K562 (cell line): ENCODE measurements around the gene YAF2. TPM values are rescaled to one million over a fixed set of nuclear protein-coding genes. Genes with fewer than 3 reads are reported as not detected.

Experiments used
- ATAC-seq: fragments of 200-7000 bp; cut with Tn5 transposase; 3 replicates; pipeline ENCODE4 v1.9.1; 2020; ENCODE audit warnings: moderate library complexity
- BruUV-seq: library from RNA; stranded (reverse); fragments of 400-500 nt; replicated peaks from 2 replicates; lab custom pipeline; 2021; lab: Mats Ljungman, UMichigan
- CTCF ChIA-PET: fragments of 300-600 bp; formaldehyde crosslinking; extraction: SDS; loops from one replicate; lab custom pipeline; 2021; ENCODE audit warnings: low intra/inter-chr PET ratio; lab: Yijun Ruan, JAX
- POLR2A ChIA-PET: fragments of 300-600, 350-650 bp; sonication (Branson Sonifier 250); formaldehyde crosslinking; extraction: SDS; loops from one replicate; lab custom pipeline; 2021; ENCODE audit warnings: antibody characterized with exemption, inconsistent platforms; lab: Yijun Ruan, JAX
- DNase-seq, 4 experiments: peaks; one replicate each; pipeline versions ENCODE4 v3.0.0 to v3.0.0-alpha.2; 2011 to 2018; ENCODE audit warnings: low spot score in 3 of 4, mixed read lengths in 3 of 4; ENCODE audit errors: extremely low read depth in 1 of 4
- FAIRE-seq: peaks from 2 replicates; lab custom pipeline; 2011; peaks lifted over from hg19 to GRCh38; lab: Jason Lieb, UNC
- H2AFZ ChIP-seq: 2 replicates; pipeline ENCODE4 v1.6.0; 2011; ENCODE audit warnings: low read depth, low read length, control low read depth, inconsistent platforms
- H3K27ac ChIP-seq: fragments of 200-600 bp; 3 replicates; pipeline ENCODE4 v1.8.0; 2011; ENCODE audit warnings: low read depth, mild to moderate bottlenecking, control low read depth, inconsistent platforms, low read length, moderate library complexity, mixed read lengths; ENCODE audit errors: extremely low read depth
- H3K27me3 ChIP-seq, 2 experiments: fragments of 300-600 bp in 1 of 2; 2 replicates in 1 of 2; 3 replicates in 1 of 2; pipeline versions ENCODE4 v1.6.0 to v1.8.0; 2011; ENCODE audit warnings: inconsistent platforms in 2 of 2, low read length in 2 of 2, mild to moderate bottlenecking in 1 of 2, mixed read lengths in 1 of 2, moderate library complexity in 1 of 2; ENCODE audit not compliant: control insufficient read depth in 2 of 2, insufficient read depth in 2 of 2
- H3K36me3 ChIP-seq: fragments of 300-600 bp; 3 replicates; pipeline ENCODE4 v1.8.0; 2011; ENCODE audit warnings: mild to moderate bottlenecking, low read length, inconsistent platforms; ENCODE audit not compliant: control insufficient read depth, insufficient read depth
- H3K4me1 ChIP-seq, 2 experiments: fragments of 200-600 bp in 1 of 2; replicated peaks in 1 of 2; 2 replicates in 1 of 2; 3 replicates in 1 of 2; pipeline versions ENCODE4 v1.5.1 to v1.8.0; 2011; ENCODE audit warnings: inconsistent platforms in 2 of 2, low read length in 2 of 2, mild to moderate bottlenecking in 1 of 2, mixed read lengths in 1 of 2, moderate library complexity in 1 of 2; ENCODE audit not compliant: control insufficient read depth in 2 of 2, insufficient read depth in 2 of 2
- H3K4me2 ChIP-seq: 2 replicates; pipeline ENCODE4 v1.6.1; 2011; ENCODE audit warnings: low read length, control low read depth, inconsistent platforms, mixed read lengths; ENCODE audit not compliant: insufficient read depth
- H3K4me3 ChIP-seq: fragments of 200-600 bp; sonication (generic), shearing (Covaris generic); 2 replicates; pipeline ENCODE4 v1.5.1; 2016; ENCODE audit warnings: control low read depth, inconsistent platforms
- H3K79me2 ChIP-seq: fragments of 200-600 bp; 3 replicates; pipeline ENCODE4 v1.8.0; 2011; ENCODE audit warnings: low read length, inconsistent platforms; ENCODE audit not compliant: control insufficient read depth, insufficient read depth
- H3K9ac ChIP-seq, 2 experiments: 2 replicates each; pipeline versions ENCODE4 v1.6.0 to v1.6.1; 2011; ENCODE audit warnings: low read depth in 2 of 2, low read length in 2 of 2, control low read depth in 1 of 2, inconsistent platforms in 1 of 2, mild to moderate bottlenecking in 1 of 2, mixed read lengths in 1 of 2; ENCODE audit not compliant: insufficient read depth in 1 of 2
- H3K9me1 ChIP-seq: one replicate; pipeline ENCODE4 v1.6.0; 2011; ENCODE audit warnings: inconsistent platforms, mild to moderate bottlenecking, low read length, moderate library complexity; ENCODE audit not compliant: control insufficient read depth, insufficient read depth
- H3K9me3 ChIP-seq: replicated peaks from 2 replicates; pipeline ENCODE4 v1.5.1; 2011; ENCODE audit warnings: low read depth, low read length, inconsistent platforms; ENCODE audit not compliant: control insufficient read depth, insufficient read depth
- H4K20me1 ChIP-seq: replicated peaks from 2 replicates; pipeline ENCODE4 v1.6.1; 2011; ENCODE audit warnings: low read length, inconsistent platforms, mixed read lengths; ENCODE audit not compliant: control insufficient read depth, insufficient read depth
- BCL6 ChIP-seq: fragments of 250-450 bp; sonication (Bioruptor Pico); IDR thresholded peaks from 2 replicates; pipeline ENCODE4 v1.4.0; 2020
- BCLAF1 ChIP-seq, 2 experiments: fragments of 450-650 bp in 1 of 2; IDR thresholded peaks; 2 replicates each; pipeline ENCODE4 v1.6.1; 2011 to 2017; ENCODE audit warnings: low read depth in 2 of 2, antibody characterized with exemption in 1 of 2, borderline replicate concordance in 1 of 2, low read length in 1 of 2, mild to moderate bottlenecking in 1 of 2, mixed read lengths in 1 of 2; ENCODE audit not compliant: control insufficient read depth in 1 of 2
- CBX1 ChIP-seq: sonication (generic); IDR thresholded peaks from 2 replicates; pipeline ENCODE4 v1.6.1; 2016; ENCODE audit warnings: antibody characterized with exemption, low read depth, mild to moderate bottlenecking
- HES1 ChIP-seq: fragments of 450-650 bp; IDR thresholded peaks from 2 replicates; pipeline ENCODE4 v1.6.1; 2016; ENCODE audit warnings: low read depth, mild to moderate bottlenecking, moderate library complexity
- NFIC ChIP-seq: fragments of 450-650 bp; IDR thresholded peaks from 2 replicates; pipeline ENCODE4 v1.6.1; 2017; ENCODE audit warnings: mild to moderate bottlenecking, inconsistent platforms
- SMAD4 ChIP-seq: fragments of 250-450 bp; sonication (Bioruptor Pico); conservative IDR thresholded peaks from 2 replicates; pipeline ENCODE4 v1.8.0; 2021; ENCODE audit warnings: inconsistent platforms, mild to moderate bottlenecking, moderate library complexity
- ZNF175 ChIP-seq: fragments of 200-800 bp; sonication (Bioruptor generic); IDR thresholded peaks from 2 replicates; pipeline ENCODE4 v1.6.1; 2016; ENCODE audit warnings: low read depth, mild to moderate bottlenecking, missing genetic modification characterization, missing compliant biosample characterization
- WGBS: fragments of 100-300 bp; shearing (Covaris generic); methylation state at CpG from one replicate; pipeline ENCODE4 v1.1.6; 2016; ENCODE audit warnings: low coverage, mixed read lengths; ENCODE audit not compliant: insufficient coverage; ENCODE audit errors: missing lambda C conversion rate; 5-methylcytosine and 5-hydroxymethylcytosine counted together
- in situ Hi-C: fragments of 300-500 bp; cut with MboI; formaldehyde crosslinking; loops from 4 replicates; pipeline ENCODE4 v1.15.0; 2018; ENCODE audit warnings: inconsistent platforms, mixed read lengths
- intact Hi-C: fragments of 100-400 bp; cut with micrococcal nuclease; formaldehyde crosslinking; loops from 2 replicates; pipeline ENCODE4 v1.14.2; 2022
- polyA plus RNA-seq, 8 experiments: library from polyadenylated mRNA; depleted of rRNA in 4 of 8; stranded (reverse) in 5 of 8; unstranded in 3 of 8; fragments of >200 nt; fragmentation: Nextera tagmentation in 2 of 8; fragmentation: Illumina TruSeq in 1 of 8; extraction: Ambion mirVana in 2 of 8; extraction: Trizol in 1 of 8; gene quantifications; 2 replicates each; pipeline versions ENCODE4 v1.2.1 to v1.2.3, GENCODE V29; 2011 to 2014; ENCODE audit warnings: inconsistent platforms in 1 of 8, missing spikeins in 1 of 8
- total RNA-seq, 7 experiments: library from RNA; depleted of rRNA in 6 of 7; stranded (reverse); fragments of >200 nt in 6 of 7; fragmentation: Illumina TruSeq in 2 of 7; extraction: Trizol in 2 of 7; gene quantifications; 2 replicates each; pipeline versions ENCODE4 v1.2.1 to v1.2.3, GENCODE V29; 2011 to 2021; ENCODE audit warnings: low replicate concordance in 1 of 7
- TF ChIP-seq, protein P1 (sequence below): sonication (generic); formaldehyde crosslinking; IDR thresholded peaks from 2 replicates; pipeline ENCODE4 v1.8.1; 2023; ENCODE audit warnings: mild to moderate bottlenecking, missing genetic modification reagents

The YAF2 gene
- total and polyA plus RNA-seq, 9 of the 15 experiments (the other 6 are each of a cell fraction or from before 2014, with no cell fraction given): 10.6 to 26.4 (median 21.3) TPM

GRCh38 chr12:42213954-42214426 is 24.1 kb downstream of the YAF2 start:
- 26% methylated on average over 2 of the region's 2 CpGs for WGBS
- H3K79me2 ChIP-seq: peaks cover 10% of the 10 kb centered on the region; the same call in 2 of the 3 replicates
- H3K9me3 ChIP-seq: no peaks in the 10 kb centered on the region
- intact Hi-C loops: no loop called here
- H3K4me3 ChIP-seq: no peak overlapping the region
- POLR2A ChIA-PET: no interaction called here
- in situ Hi-C loops: no loop called here
- FAIRE-seq (no peak), DNase-seq (no peak), ATAC-seq (no peak)
- H3K27me3 ChIP-seq: no peaks in the 10 kb centered on the region
- peaks cover 4% of the 10 kb centered on the region; the same call in 1 of the 2 replicates for H4K20me1 ChIP-seq
- no peak overlapping the region for H2AFZ ChIP-seq
- H3K27ac ChIP-seq: no peak overlapping the region
- no peak overlapping the region for H3K9ac ChIP-seq
- H3K4me1 ChIP-seq: no peaks in the 10 kb centered on the region
- H3K4me2 ChIP-seq: no peak overlapping the region
- TF ChIP-seq, protein P1, sequence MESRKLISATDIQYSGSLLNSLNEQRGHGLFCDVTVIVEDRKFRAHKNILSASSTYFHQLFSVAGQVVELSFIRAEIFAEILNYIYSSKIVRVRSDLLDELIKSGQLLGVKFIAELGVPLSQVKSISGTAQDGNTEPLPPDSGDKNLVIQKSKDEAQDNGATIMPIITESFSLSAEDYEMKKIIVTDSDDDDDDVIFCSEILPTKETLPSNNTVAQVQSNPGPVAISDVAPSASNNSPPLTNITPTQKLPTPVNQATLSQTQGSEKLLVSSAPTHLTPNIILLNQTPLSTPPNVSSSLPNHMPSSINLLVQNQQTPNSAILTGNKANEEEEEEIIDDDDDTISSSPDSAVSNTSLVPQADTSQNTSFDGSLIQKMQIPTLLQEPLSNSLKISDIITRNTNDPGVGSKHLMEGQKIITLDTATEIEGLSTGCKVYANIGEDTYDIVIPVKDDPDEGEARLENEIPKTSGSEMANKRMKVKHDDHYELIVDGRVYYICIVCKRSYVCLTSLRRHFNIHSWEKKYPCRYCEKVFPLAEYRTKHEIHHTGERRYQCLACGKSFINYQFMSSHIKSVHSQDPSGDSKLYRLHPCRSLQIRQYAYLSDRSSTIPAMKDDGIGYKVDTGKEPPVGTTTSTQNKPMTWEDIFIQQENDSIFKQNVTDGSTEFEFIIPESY (CRISPR knock-in tag): no peak
- TF ChIP-seq NFIC (peak; percentile 21; the same call in 1 of the 2 replicates), BCL6 (CRISPR knock-in tag) (no peak)
- H3K9me1 ChIP-seq: no peaks in the 10 kb centered on the region
- no TSS peak for BruUV-seq
- CTCF ChIA-PET: no interaction called here
- peaks cover 5% of the 10 kb centered on the region; the same call in 1 of the 3 replicates for H3K36me3 ChIP-seq

DNA sequence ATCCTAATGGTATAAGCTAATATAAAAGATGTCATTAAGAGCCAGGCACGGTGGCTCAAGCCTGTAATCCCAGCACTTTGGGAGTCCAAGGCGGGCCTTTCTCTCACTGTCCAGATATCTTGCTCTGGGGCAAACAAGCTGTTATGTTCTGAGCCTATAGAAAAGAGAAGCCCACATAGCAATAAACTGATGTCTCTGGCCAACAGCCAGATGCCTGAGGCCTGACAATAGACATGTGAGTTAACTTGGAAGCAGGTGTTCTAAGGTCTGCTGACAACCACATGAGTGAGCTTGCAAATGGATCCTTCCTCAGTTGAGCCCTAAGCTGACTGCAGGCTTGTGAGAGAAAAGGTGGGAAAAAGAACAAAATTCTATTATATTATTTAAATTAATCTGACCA is 25.0 kb downstream of the YAF2 start:
- CTCF ChIA-PET: no interaction called here
- POLR2A ChIA-PET: no interaction called here
- no peak for TF ChIP-seq HES1
- TF ChIP-seq BCLAF1 (IDR thresholded peaks at IDR 0.05; ENCODE audit: borderline replicate concordance in 1 of 2, control insufficient read depth in 1 of 2, low read depth in 2 of 2, low read length in 1 of 2): no peak
- TF ChIP-seq SMAD4 (CRISPR knock-in tag): no peak
- TF ChIP-seq CBX1: no peak
- no peak for TF ChIP-seq ZNF175 (CRISPR knock-in tag)

More for the DNA sequence above, 25.0 kb downstream of the YAF2 start:
- Histone ChIP-seq H3K4me1 (no peaks in the 10 kb centered on the region), H3K36me3 (peaks cover 7% of the 10 kb centered on the region; the same call in 1 of the 3 replicates), H2AFZ (no peak overlapping the region), H3K4me2 (no peak overlapping the region), H3K9me1 (no peaks in the 10 kb centered on the region), H3K9me3 (no peaks in the 10 kb centered on the region), H3K9ac (no peak overlapping the region), H3K79me2 (peaks cover 5% of the 10 kb centered on the region; the same call in 2 of the 3 replicates), H3K4me3 (no peak overlapping the region), H3K27ac (no peak overlapping the region), H3K27me3 (no peaks in the 10 kb centered on the region), H4K20me1 (peaks cover 4% of the 10 kb centered on the region; the same call in 1 of the 2 replicates)
- DNase-seq (no peak), FAIRE-seq (no peak), ATAC-seq (no peak)
- WGBS: 74% methylated on average over 2 of the region's 2 CpGs
- in situ Hi-C loops (no loop called here), intact Hi-C loops (no loop called here)
- no TSS peak for BruUV-seq
